ENCODE results near the gene LRIT2.
A peak's percentile ranks its signal among the peaks of the same experiment; 100 is the strongest.

Gene LRIT2, protein sequence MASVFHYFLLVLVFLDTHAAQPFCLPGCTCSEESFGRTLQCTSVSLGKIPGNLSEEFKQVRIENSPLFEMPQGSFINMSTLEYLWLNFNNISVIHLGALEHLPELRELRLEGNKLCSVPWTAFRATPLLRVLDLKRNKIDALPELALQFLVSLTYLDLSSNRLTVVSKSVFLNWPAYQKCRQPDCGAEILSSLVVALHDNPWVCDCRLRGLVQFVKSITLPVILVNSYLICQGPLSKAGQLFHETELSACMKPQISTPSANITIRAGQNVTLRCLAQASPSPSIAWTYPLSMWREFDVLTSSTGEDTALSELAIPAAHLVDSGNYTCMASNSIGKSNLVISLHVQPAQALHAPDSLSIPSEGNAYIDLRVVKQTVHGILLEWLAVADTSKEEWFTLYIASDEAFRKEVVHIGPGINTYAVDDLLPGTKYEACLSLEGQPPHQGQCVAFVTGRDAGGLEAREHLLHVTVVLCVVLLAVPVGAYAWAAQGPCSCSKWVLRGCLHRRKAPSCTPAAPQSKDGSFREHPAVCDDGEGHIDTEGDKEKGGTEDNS

GRCh38 chr10:84225427-84226173 is at the start of gene LRIT2:
Gene LRIT2, minus strand, starts transcription at chr10:84225544. Its CDS starts 24 bp downstream, at chr10:84225520.
- DNase-seq, result no peak

- DNase-seq, result no peak
These were observed 45.4 kb upstream of the LRIT2 start for GRCh38 chr10:84270708-84271107.

DNA sequence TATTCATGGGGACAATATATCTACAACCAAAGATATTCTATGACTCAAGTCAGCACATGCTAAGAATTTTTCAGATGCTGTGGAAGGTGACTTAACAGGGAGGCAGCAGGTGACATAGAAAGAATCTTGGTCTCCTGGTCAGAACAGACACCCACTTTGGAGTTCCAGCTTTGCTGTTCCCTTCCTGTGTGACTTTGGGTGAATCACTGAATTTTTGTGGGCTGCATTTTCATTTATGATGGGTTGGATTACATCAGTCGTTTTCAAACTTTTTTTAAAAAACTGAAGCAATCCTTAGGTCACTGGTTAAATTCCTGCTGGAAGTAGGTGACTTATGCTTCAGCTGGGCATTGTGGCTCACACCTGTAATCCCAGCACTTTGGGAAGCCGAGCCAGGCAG is 44.4 kb upstream of the LRIT2 start:
- no peak for DNase-seq

DNA sequence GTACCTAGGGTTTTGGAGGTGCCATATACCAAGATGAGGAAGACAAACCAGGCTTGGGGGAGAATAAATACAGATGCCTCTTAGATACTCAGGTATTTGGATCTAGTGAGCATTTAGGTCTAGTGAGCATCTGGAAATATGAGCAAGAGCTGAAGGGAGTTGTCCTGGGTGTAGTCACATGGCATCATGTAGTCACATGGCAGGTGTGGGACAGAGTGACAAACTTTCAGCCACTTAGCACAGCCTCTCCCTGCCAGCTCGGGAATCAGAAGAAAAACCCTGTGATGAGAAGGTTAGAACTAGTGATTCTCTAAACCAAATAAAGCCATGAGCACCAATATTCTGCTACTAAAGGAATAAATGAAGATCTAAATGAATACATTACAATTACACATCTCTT is 43.8 kb upstream of the LRIT2 start:
- no peak for DNase-seq

GRCh38 chr10:84267503-84268126 is 42.3 kb upstream of the LRIT2 start:
- peak; percentile 21 for DNase-seq

GRCh38 chr10:84265418-84265817 is 40.1 kb upstream of the LRIT2 start:
- no peak for DNase-seq

- DNase-seq, result peak; percentile 22
These were observed 39.3 kb upstream of the LRIT2 start for GRCh38 chr10:84264611-84265141.

DNA sequence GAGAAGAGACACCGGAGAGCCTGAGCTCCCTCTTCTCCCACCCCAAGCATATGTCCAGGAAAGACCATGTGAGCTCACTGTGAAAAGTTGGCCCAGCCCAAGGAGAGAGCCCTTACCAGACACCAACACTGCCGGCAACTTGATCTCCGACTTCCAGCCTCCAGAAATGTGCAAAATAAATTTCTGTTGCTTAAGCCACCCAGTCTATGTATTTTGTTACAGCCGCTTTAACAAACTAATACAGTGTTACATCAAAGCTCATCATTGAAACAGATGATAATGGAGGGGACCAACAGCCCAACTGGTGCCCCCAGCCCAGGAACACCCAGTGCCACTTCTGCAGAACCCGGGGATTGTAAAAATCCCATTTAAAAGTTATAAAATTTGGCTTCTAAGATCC is 38.4 kb upstream of the LRIT2 start:
- DNase-seq, result no peak

DNA sequence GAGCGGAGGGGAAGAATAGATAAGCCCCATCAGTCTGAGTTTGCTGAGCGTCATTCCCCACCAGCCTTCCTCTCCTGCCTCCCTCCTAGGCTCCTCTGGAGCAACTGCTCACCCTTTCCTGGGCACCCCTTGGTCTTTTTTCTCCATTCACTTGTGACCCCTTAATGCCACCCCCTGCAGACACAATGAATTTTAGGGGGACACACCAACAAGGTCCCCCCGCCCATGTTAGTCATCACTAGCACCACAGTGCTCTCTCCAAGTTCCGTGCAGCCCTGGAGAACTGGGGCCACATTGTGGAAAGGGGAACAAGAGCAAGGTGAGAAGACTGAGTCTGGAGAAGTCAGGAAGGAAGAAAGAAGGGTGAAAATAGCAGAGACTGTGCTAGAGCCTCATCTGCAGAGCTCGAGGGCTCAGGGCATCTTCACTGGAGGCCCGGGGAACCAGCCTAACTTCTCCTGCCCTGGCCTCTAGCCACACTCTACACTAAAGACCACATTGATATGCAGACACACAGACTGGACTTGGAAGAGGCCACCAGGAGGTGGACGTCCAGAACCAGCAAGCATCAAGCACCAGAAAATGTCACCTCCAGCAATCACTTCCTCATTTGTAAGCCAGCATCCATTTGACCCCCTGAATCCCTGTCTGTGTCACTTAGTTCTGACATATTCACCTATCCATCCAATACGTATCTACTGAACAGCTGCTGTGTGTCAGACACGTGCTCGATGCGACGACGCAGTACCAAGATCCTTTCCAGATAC is 37.0 kb upstream of the LRIT2 start:
- no peak for DNase-seq

DNA sequence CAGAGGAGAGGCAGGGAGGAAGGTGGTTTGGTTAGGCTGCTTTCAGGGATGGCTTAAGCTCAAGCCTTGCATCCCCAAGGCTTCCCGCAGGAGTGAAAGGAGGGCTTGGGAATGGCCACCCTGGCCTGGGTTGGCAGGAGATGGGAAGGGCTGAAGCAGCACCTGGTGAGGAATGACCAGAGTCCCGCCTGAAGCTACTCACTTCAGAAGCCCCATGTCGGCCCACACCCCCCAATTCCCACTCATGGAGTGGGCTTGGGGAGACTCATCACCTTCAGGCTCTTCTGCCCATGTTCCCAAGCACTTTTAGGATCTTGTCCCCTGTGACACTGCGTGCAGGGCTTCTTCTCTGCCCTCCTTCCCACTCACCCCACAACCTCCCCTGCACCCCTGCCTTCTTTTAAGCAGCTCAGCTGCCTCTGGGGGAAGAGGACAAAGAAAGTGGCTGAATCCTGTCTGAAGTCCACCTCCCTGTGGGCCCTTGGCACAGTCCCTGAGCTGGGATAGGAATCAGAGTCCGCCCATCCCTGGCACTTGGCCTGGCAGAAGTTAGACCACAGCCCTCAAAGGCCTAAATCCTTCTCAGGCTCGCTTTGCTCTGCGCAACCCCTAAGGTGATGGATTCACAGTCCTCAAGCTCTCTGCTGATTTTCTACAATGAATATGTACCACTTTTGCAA is 36.0 kb upstream of the LRIT2 start:
- DNase-seq, result no peak

- no peak for DNase-seq
These were observed 32.8 kb upstream of the LRIT2 start for GRCh38 chr10:84258034-84258695.

DNA sequence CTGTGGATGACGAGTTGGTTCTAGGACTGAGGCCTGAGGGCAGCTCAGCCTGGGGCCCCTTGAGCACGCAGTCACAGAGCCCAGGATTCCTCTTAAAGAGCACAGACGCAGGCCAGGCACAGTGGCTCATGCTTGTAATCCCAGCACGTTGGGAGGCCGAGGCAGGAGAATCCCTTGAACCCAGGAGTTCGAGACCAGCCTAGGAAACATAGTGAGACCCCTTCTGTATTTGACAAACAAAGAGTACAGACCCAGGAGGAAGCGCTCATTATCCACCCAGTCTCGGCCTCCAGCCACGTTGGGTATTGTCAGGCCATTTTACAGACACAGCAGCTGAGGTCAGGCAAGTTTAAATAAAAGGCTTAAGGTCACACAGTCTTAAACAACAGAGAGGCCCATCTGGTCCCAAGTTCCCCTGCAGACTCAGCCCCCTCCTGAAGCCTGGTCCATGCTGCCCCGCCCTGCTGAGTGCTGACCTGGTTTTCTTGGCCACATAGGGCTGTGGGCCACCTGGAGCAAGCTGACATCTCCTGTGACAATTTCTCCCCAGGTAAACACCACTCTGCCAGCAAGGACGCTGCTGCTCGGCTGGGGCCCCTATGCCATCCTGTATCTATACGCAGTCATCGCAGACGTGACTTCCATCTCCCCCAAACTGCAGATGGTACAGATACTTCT is 32.1 kb upstream of the LRIT2 start:
- no peak for DNase-seq

GRCh38 chr10:84256510-84257342 is 31.4 kb upstream of the LRIT2 start:
- no peak for DNase-seq

DNA sequence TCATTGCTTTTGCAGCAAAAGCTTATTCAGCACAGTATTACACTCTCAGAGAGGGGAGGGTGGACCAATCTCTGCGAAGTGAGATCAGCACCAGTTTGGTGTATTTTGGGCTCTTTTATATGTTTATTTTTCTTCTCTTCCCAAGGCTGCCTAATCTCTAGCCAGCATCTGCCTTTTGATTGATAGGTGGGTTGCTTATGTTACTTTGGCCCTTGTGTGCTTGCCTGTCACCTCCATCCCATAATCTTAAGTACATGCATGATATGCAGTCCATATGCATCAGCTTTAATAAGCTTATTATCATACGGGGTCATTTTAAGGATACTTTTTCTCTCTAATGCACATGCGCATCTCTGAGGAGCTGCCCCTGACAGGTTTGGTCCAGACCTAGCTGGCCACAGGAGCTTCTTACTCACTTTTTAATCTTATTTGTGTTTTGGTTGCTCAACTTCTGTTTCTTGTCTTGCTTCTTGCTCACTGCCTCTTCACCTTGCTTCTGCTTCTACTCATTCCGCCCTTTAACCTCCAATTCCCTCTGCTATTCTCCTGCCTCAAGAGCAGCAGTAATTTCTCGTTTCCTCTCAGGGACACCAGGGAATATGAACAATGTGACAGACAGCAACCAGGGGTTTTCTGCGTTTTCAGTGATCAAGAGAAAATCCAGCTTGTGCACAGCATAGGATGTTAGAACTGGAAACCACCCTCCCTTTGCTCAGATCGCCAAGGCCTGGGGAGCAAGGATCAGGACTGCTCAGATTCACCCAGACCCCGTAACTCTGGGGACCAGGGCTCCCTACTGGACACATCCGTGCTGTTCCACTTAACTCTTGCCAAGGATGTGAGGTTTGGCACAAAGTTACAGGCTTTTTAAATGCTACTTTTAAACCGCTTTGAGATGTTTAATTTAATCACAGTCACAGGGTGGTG is 29.5 kb upstream of the LRIT2 start:
- DNase-seq, result no peak

DNA sequence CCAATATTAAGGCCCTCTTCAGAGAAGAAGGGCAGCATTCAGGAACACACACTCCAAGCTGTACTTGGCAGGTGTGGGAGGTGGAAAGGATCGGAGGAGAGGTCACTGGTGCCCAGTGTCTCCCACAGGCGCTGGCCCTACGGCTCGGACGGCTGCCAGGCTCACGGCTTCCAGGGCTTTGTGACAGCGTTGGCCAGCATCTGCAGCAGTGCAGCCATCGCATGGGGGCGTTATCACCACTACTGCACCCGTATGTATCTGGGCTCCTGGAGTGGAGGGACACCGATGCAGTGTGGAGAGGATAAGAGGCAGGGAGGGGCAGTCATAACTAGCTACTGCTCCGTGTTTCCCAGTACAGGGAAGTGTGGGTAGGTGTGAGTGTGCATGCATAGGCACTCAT is 23.4 kb upstream of the LRIT2 start:
- no peak for DNase-seq

- no peak for DNase-seq
These were observed 22.2 kb upstream of the LRIT2 start for GRCh38 chr10:84247496-84247895.

- no peak for DNase-seq
These were observed 19.4 kb upstream of the LRIT2 start, which contains the start of gene RGR for GRCh38 chr10:84244651-84245270. Gene RGR, plus strand, starts transcription at chr10:84245053. Its CDS starts 38 bp downstream, at chr10:84245091.

- no peak for DNase-seq
These were observed 18.4 kb upstream of the LRIT2 start for GRCh38 chr10:84243759-84244158.

Data from KG1 (cell line).